Activated naive CD8-positive, alpha-beta T cell treated with anti-CD3 and anti-CD28 coated beads, Interleukin-2, amount 10 ng/mL, durations not matched to agents 7 days and 5 days (primary cell): Measurements from ENCODE around the gene RAB24. TPM values are rescaled to one million over a fixed set of nuclear protein-coding genes. Genes with fewer than 3 reads are reported as not detected.
A peak's percentile ranks its signal among the peaks of the same experiment; 100 is the strongest.

Source experiments
- ATAC-seq: fragments of 150-1000 bp; cut with Tn5 transposase; one replicate; pipeline ENCODE4 v1.10.0; 2021; ENCODE audit warnings: low read depth, moderate library complexity
- POLR2A ChIA-PET: fragments of 350-600 bp; sonication (Branson Sonifier 250); formaldehyde crosslinking; loops from one replicate; lab custom pipeline; 2021; ENCODE audit warnings: antibody characterized with exemption; lab: Charles Lee
- DNase-seq: peaks from one replicate; pipeline ENCODE4 v3.0.0; 2021
- H3K27ac Mint-ChIP-seq: one replicate; pipeline ENCODE4 v1.8.0; 2022; ENCODE audit warnings: mild to moderate bottlenecking, mixed read lengths
- H3K27me3 Mint-ChIP-seq: one replicate; pipeline ENCODE4 v1.8.0; 2022; ENCODE audit warnings: mild to moderate bottlenecking, moderate library complexity, mixed read lengths
- H3K36me3 Mint-ChIP-seq: one replicate; pipeline ENCODE4 v1.8.0; 2021; ENCODE audit warnings: mild to moderate bottlenecking, mixed read lengths
- H3K4me1 Mint-ChIP-seq: one replicate; pipeline ENCODE4 v1.8.0; 2021; ENCODE audit warnings: mixed read lengths
- H3K4me3 Mint-ChIP-seq: one replicate; pipeline ENCODE4 v1.8.0; 2022; ENCODE audit warnings: mild to moderate bottlenecking, moderate library complexity, mixed read lengths
- H3K9me3 Mint-ChIP-seq: one replicate; pipeline ENCODE4 v1.8.0; 2021; ENCODE audit warnings: mixed read lengths
- total RNA-seq, 2 experiments: library from RNA; stranded (reverse); gene quantifications; one replicate each; pipeline ENCODE4 v1.2.3, GENCODE V29; 2021

The RAB24 gene
- total RNA-seq, 2 experiments from 2014 or later, result 39.0 to 46.6 TPM

DNA sequence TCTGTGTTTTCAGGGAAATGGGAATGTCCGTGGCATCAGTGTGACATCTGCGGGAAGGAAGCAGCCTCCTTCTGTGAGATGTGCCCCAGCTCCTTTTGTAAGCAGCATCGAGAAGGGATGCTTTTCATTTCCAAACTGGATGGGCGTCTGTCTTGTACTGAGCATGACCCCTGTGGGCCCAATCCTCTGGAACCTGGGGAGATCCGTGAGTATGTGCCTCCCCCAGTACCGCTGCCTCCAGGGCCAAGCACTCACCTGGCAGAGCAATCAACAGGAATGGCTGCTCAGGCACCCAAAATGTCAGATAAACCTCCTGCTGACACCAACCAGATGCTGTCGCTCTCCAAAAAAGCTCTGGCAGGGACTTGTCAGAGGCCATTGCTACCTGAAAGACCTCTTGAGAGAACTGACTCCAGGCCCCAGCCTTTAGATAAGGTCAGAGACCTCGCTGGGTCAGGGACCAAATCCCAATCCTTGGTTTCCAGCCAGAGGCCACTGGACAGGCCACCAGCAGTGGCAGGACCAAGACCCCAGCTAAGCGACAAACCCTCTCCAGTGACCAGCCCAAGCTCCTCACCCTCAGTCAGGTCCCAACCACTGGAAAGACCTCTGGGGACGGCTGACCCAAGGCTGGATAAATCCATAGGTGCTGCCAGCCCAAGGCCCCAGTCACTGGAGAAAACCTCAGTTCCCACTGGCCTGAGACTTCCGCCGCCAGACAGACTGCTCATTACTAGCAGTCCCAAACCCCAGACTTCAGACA, 9.5 kb downstream of the RAB24 start:
- no peak overlapping the region for H3K27ac Mint-ChIP-seq
- H3K27me3 Mint-ChIP-seq, result no peaks in the 10 kb centered on the region
- no peaks in the 10 kb centered on the region for H3K9me3 Mint-ChIP-seq
- ATAC-seq (no peak), DNase-seq (no peak)
- H3K4me1 Mint-ChIP-seq, result peaks cover 20% of the 10 kb centered on the region
- no peak overlapping the region for H3K4me3 Mint-ChIP-seq
- H3K36me3 Mint-ChIP-seq, result peaks cover 37% of the 10 kb centered on the region
- POLR2A ChIA-PET, result no interaction called here

DNA sequence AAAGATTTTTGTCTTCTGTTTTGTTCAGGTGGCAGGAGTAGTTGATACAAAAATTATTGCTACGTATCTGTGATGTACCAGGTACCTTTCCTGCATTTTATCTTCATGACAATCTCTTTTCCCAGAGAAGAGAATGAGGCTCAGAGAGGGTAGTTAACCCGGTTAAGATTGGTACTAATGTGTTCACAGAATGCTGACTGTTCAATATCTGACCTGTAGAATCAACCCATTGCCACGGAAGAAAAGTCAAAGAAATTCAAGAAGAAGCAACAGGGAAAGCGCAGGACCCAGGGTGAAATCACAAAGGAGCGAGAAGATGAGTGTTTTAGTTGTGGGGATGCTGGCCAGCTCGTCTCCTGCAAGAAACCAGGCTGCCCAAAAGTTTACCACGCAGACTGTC, 11.8 kb downstream of the RAB24 start:
- POLR2A ChIA-PET, result no interaction called here
- Mint-ChIP-seq H3K9me3 (no peaks in the 10 kb centered on the region), H3K27ac (no peak overlapping the region), H3K36me3 (peaks cover 40% of the 10 kb centered on the region), H3K4me3 (no peak overlapping the region), H3K4me1 (peaks cover 16% of the 10 kb centered on the region), H3K27me3 (no peaks in the 10 kb centered on the region)
- ATAC-seq, result no peak
- DNase-seq, result no peak

DNA sequence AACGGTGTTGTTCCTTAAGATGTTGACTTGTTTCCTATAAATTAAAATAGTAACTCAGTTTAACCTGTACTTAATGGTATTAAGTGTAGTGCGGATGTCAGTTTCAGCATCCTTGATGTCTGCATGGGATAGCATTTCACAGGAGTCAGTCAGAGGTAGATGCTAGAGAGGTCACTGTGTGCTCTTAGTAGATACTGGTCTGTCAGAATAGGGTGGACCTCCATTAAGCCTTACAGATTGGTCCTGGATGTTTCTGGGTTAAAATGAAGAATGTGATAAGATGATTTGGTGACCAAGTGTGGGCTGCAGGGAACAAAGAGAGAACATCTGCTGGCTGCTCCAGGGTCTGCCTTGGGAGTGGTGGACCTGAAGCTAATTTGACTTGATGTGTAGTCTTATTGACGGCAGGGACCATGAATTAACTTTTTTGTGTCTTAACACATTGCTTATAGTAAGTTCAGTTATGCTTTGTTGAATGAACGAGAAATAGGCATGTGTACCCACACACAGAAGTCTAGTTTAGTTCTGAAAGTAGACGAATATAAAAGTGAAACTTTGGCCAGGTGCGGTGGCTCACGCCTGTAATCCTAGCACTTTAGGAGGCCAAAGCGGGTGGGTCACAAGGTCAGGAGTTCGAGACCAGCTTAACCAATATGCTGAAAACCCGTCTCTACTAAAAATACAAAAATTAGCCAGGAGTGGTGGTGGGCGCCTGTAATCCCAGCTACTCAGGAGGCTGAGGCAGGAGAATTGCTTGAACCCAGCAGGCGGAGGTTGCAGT, 12.5 kb downstream of the RAB24 start:
- POLR2A ChIA-PET, result no interaction called here
- Mint-ChIP-seq H3K36me3 (peaks cover 37% of the 10 kb centered on the region), H3K27ac (no peak overlapping the region), H3K4me1 (peaks cover 13% of the 10 kb centered on the region), H3K9me3 (no peaks in the 10 kb centered on the region), H3K4me3 (no peak overlapping the region), H3K27me3 (no peaks in the 10 kb centered on the region)
- ATAC-seq (no peak), DNase-seq (no peak)

DNA sequence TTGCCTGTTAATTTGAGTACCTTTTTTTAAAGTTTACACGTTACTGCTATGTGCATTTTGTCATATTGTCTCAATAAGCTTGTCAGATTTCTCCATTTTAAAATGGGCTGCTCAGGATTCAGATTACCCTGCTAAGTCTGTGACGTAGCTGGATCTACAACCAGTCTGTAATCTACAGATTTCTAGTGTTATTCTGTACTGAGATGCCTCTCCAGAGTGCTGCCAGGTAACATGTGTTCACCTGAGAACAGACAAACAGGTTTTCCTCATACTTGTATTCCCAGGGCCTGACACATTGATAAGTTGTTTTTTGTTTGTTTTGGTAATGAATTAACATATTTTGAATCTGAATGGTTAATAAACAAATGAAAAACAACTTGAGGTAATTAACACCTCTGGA, 15.3 kb downstream of the RAB24 start:
- Mint-ChIP-seq H3K9me3 (no peaks in the 10 kb centered on the region), H3K4me1 (peaks cover 6% of the 10 kb centered on the region), H3K36me3 (peaks cover 38% of the 10 kb centered on the region), H3K27ac (no peak overlapping the region), H3K27me3 (no peaks in the 10 kb centered on the region), H3K4me3 (no peak overlapping the region)
- no peak for ATAC-seq
- no peak for DNase-seq
- POLR2A ChIA-PET, result interaction anchor here (1.0 kb wide), 1 partner anchor 9 kb away, joined by 3 read pairs; no protein-coding TSS in a partner anchor

DNA sequence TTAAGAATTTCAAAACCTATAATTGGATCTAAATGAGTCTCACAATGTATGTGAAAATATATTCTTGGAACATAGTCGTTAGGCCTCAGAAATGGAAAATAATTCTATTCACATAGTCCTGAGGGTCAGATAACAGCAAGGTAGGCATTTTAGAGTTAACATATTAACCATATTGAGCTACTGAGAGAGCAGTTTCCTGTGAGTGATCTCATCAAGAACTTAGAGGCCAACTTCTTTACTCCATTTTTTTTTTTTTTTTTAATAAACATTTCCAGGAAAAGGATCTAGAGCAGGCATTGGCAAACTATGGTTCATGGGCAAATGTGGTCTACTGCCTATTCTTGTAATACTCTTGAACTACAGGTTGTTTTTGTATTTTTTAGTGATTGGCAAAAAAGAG, 26.6 kb downstream of the RAB24 start:
- Mint-ChIP-seq H3K36me3 (peaks cover 19% of the 10 kb centered on the region), H3K4me1 (peaks cover 7% of the 10 kb centered on the region), H3K4me3 (no peak overlapping the region), H3K27ac (peak overlapping the region; percentile 64), H3K9me3 (no peaks in the 10 kb centered on the region), H3K27me3 (no peaks in the 10 kb centered on the region)
- ATAC-seq, result no peak
- POLR2A ChIA-PET, result interaction anchor here (0.7 kb wide), 1 partner anchor 143 kb away, joined by 3 read pairs; the partner anchor contains the start of gene NSD1
- DNase-seq, result no peak

DNA sequence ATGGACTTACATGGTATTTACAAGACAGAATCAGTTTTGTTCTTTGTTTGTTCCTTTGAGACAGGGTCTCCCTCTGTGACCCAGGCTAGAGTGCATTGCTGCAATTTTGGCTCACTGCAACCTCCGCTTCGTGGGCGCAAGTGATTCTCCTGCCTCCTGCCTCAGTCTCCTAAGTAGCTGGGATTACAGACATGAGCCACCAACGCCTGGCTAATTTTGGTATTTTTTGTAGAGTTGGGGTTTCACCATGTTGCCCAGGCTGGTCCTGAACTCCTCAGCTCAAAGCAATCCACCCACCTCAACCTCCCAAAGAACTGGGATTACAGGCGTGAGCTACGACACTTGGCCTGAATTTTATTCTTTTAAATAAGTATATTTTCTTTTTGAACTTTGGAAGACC, 27.6 kb downstream of the RAB24 start:
- DNase-seq (no peak), ATAC-seq (no peak)
- no peaks in the 10 kb centered on the region for H3K9me3 Mint-ChIP-seq
- H3K27me3 Mint-ChIP-seq, result no peaks in the 10 kb centered on the region
- no peak overlapping the region for H3K4me3 Mint-ChIP-seq
- peaks cover 16% of the 10 kb centered on the region for H3K36me3 Mint-ChIP-seq
- H3K27ac Mint-ChIP-seq, result no peak overlapping the region
- H3K4me1 Mint-ChIP-seq, result peaks cover 7% of the 10 kb centered on the region
- POLR2A ChIA-PET, result interaction anchor here (0.7 to 0.9 kb wide), 2 partner anchors 12 to 52 kb away, joined by 5 to 8 read pairs; no protein-coding TSS in a partner anchor

DNA sequence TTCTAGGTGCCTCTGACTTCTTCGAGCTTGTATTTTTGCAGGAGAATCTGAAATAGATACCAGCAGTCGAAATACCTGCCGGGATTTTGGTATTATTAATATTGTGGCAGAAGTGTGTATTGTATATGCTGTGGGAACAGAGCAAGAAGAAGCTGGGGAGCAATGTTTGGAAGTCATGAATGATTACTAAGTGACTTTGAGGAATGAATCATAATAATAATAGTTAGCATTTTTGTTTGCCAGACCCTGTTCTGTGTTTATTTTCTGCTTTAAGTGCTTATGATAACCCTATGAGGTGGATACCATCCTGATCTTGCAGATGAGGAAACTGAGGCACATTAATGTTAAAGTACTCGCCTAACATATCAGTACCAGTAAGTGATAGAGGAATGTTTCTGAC, 32.4 kb downstream of the RAB24 start:
- Mint-ChIP-seq H3K9me3 (no peaks in the 10 kb centered on the region), H3K4me1 (no peaks in the 10 kb centered on the region), H3K27me3 (no peaks in the 10 kb centered on the region), H3K27ac (no peak overlapping the region), H3K4me3 (no peak overlapping the region), H3K36me3 (peaks cover 19% of the 10 kb centered on the region)
- DNase-seq (no peak), ATAC-seq (no peak)
- POLR2A ChIA-PET, result no interaction called here

DNA sequence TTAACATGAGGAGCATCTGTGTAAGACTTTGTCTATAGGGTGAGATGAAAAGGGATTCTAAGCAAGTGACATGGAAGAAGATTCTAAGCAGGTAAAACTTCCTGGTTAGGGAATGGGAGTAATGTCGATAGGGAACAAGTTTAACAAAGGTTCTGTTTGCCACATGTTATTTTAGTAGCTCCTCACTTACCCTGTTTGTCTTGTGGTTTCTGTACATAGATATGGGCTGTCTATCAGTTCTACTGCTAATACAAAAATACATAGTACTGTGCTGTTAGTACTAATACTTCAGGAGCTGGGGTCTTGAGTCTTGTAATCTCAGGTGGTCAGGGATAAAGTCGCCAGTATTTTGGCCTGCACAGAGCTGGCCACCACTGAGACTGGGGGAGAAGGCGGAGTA, 32.9 kb downstream of the RAB24 start:
- Mint-ChIP-seq H3K4me3 (no peak overlapping the region), H3K27me3 (no peaks in the 10 kb centered on the region), H3K27ac (no peak overlapping the region), H3K4me1 (no peaks in the 10 kb centered on the region), H3K36me3 (peaks cover 20% of the 10 kb centered on the region), H3K9me3 (no peaks in the 10 kb centered on the region)
- ATAC-seq (no peak), DNase-seq (no peak)
- POLR2A ChIA-PET, result no interaction called here

DNA sequence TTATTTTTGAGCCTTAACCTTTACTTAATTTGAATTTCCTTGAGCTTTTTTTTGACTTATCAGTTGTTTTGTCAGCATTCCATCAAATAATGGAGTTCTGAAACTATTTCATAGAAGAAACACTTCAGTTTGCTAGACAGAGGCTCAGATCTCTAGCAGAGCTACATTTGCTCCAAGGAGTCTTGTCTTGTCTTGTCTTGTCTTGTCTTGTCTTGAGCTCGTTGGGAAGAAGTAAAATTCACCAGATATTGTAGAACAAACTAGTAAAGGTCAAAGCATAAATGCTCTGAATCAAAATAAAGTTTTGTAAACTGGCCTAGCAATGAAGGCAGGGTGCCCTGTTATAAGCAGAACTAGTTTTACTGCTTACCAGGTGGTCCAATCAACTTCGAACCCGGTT, 33.5 kb downstream of the RAB24 start:
- H3K9me3 Mint-ChIP-seq, result no peaks in the 10 kb centered on the region
- no peak overlapping the region for H3K4me3 Mint-ChIP-seq
- peaks cover 17% of the 10 kb centered on the region for H3K36me3 Mint-ChIP-seq
- no peaks in the 10 kb centered on the region for H3K4me1 Mint-ChIP-seq
- no peak for DNase-seq
- POLR2A ChIA-PET, result no interaction called here
- no peaks in the 10 kb centered on the region for H3K27me3 Mint-ChIP-seq
- no peak overlapping the region for H3K27ac Mint-ChIP-seq
- ATAC-seq, result no peak

DNA sequence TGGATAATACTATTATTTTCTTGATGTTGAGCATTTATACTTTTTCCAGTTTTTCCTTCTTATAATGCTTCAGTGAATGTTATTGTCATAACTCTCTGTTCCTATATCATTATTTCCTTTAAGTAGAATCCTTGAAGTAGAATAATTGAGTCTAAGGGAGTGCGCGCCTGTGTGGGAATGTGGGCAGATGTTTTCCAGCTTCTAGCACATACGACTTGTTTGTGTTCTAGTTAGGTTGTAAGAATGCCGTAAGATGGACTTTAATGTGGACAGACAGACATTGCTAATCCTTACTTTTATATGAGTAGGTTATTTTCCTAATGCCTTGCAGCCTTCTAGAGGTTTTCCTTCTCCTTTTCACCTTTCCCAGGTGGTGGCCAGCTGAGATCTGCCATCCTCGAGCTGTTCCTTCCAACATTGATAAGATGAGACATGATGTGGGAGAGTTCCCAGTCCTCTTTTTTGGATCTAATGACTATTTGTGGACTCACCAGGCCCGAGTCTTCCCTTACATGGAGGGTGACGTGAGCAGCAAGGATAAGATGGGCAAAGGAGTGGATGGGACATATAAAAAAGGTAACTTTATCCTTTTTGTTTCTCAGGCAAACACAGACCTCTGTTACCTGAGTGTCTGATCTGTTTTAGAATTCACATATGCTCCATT, 34.2 kb downstream of the RAB24 start:
- H3K27ac Mint-ChIP-seq, result no peak overlapping the region

DNA sequence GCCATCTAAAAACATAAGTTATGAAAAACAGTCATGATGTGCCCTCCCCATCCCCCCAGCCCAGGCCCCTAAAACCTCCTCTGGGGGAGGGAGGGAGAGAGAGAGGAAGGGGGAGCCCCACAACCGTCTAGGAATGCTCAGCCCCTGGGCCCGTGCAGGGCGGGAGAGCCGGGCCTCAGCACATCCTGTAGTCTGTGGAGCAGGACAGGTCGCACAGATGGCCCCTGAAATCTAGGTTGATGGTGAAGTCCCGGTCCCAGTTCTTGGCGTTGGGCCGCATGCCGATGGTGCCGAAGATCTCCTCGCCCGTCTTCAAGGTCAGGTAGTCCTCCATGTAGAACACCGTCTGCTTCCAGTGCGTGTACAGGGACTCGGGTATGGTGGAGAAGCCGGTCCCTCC, 38.1 kb downstream of the RAB24 start:
- no peak for DNase-seq
- no peak for ATAC-seq
- Mint-ChIP-seq H3K36me3 (peaks cover 23% of the 10 kb centered on the region), H3K9me3 (no peaks in the 10 kb centered on the region), H3K4me1 (no peaks in the 10 kb centered on the region), H3K27me3 (no peaks in the 10 kb centered on the region), H3K27ac (no peak overlapping the region), H3K4me3 (no peak overlapping the region)
- POLR2A ChIA-PET, result no interaction called here

More for the DNA sequence above, 34.2 kb downstream of the RAB24 start:
- no peak for ATAC-seq
- no peaks in the 10 kb centered on the region for H3K4me1 Mint-ChIP-seq
- peaks cover 17% of the 10 kb centered on the region for H3K36me3 Mint-ChIP-seq
- no peaks in the 10 kb centered on the region for H3K27me3 Mint-ChIP-seq
- no peak overlapping the region for H3K4me3 Mint-ChIP-seq
- POLR2A ChIA-PET, result no interaction called here
- no peak for DNase-seq
- no peaks in the 10 kb centered on the region for H3K9me3 Mint-ChIP-seq

DNA sequence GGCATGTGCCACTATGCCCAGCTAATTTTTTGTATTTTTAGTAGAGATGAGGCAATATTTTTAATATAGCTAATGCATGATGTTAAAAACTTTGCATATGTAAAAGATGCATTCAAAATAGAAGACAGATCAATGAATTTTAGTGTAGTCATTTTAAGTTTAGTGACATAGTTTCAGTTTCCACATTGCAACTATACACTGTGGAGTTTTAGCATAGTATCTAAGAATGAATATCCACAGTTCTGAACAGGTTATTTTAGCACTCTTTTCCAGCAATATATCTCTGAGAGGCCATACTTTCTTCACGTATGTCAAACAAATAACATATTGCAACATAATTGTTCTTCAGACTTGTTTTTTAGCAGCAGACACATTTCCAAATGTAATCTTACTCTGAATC, 39.3 kb downstream of the RAB24 start:
- H3K36me3 Mint-ChIP-seq, result peaks cover 17% of the 10 kb centered on the region

DNA sequence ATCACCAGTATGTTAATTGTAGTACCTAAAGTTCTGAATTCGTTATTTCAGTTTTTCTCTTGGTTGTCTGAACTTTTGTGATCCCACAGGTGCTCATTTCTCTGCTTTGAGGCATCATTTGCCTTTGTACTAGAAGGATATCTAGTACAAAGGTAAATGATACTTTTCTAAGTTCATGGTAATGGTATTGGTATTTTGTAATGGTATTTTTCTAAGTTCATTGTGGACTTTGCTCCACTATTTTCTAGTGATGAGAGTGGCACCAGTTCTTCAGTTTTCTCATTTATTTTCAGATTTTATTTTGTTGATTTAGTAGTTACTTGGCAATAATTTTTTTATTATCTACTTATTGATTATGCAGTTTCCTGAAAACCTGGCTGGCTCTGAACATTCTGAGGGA, 42.0 kb downstream of the RAB24 start:
- H3K27me3 Mint-ChIP-seq, result no peaks in the 10 kb centered on the region
- H3K36me3 Mint-ChIP-seq, result peaks cover 19% of the 10 kb centered on the region
- POLR2A ChIA-PET, result no interaction called here
- no peak overlapping the region for H3K4me3 Mint-ChIP-seq
- ATAC-seq (no peak), DNase-seq (no peak)
- H3K9me3 Mint-ChIP-seq, result no peaks in the 10 kb centered on the region
- H3K4me1 Mint-ChIP-seq, result peaks cover 7% of the 10 kb centered on the region
- H3K27ac Mint-ChIP-seq, result no peak overlapping the region

More for the DNA sequence above, 39.3 kb downstream of the RAB24 start:
- Mint-ChIP-seq H3K4me3 (no peak overlapping the region), H3K27me3 (no peaks in the 10 kb centered on the region), H3K9me3 (no peaks in the 10 kb centered on the region), H3K27ac (no peak overlapping the region), H3K4me1 (peaks cover 3% of the 10 kb centered on the region)
- ATAC-seq, result no peak
- DNase-seq, result no peak
- POLR2A ChIA-PET, result no interaction called here
